ENCODE results near the gene SGSM2. TPM values are rescaled to one million over a fixed set of nuclear protein-coding genes. Genes with fewer than 3 reads are reported as not detected.

The SGSM2 gene
- total RNA-seq, 4 donors from 2014 or later = 42.6 to 97.1 (median 56.5) TPM

GRCh38 chr17:2392252-2393173 lies 55.2 kb downstream of the SGSM2 start:
- TF ChIP-seq POLR2A (IDR thresholded peaks at IDR 0.05) = peak in 1 of 2 donors; percentile 18
- no peak for TF ChIP-seq CTCF (IDR thresholded peaks at IDR 0.05)
- intact Hi-C loops (cut with DNase I; ENCODE audit: low total_unique reads) = no loop called here
- 0 to 3% methylated on average over 17 to 72 of the region's 83 CpGs for WGBS, 2 donors
- H3K4me3 ChIP-seq (ENCODE audit: low read depth, poor library complexity, severe bottlenecking) = peak overlapping the region; percentile 52
- peak; percentile 91 to 99 for DNase-seq (ENCODE audit: low spot score in 2 of 2)

GRCh38 chr17:2393174-2393953 lies 56.1 kb downstream of the SGSM2 start:
- H3K4me3 ChIP-seq (ENCODE audit: low read depth, poor library complexity, severe bottlenecking) = peak overlapping the region; percentile 52
- peak; percentile 76 to 97 for DNase-seq (ENCODE audit: low spot score in 2 of 2)
- no peak for TF ChIP-seq CTCF (IDR thresholded peaks at IDR 0.05)
- TF ChIP-seq POLR2A (IDR thresholded peaks at IDR 0.05) = no peak
- intact Hi-C loops (cut with DNase I; ENCODE audit: low total_unique reads) = no loop called here
- 0% methylated on average over 32 to 43 of the region's 99 CpGs for WGBS, 2 donors

- intact Hi-C loops (cut with DNase I; ENCODE audit: low total_unique reads) = no loop called here
- peak in 1 of 2 donors; percentile 89 for DNase-seq (ENCODE audit: low spot score in 2 of 2)
Observed at GRCh38 chr17:2393954-2394749, 56.9 kb downstream of the SGSM2 start.

GRCh38 chr17:2394775-2395201 lies 57.5 kb downstream of the SGSM2 start:
- intact Hi-C loops (cut with DNase I; ENCODE audit: low total_unique reads) = no loop called here
- WGBS, 2 donors = 84 to 85% methylated on average over 15 to 16 of the region's 16 CpGs
- no peak for TF ChIP-seq POLR2A (IDR thresholded peaks at IDR 0.05)
- TF ChIP-seq CTCF (IDR thresholded peaks at IDR 0.05) = no peak
- no peak for DNase-seq (ENCODE audit: low spot score in 2 of 2)
- no peak overlapping the region for H3K4me3 ChIP-seq (ENCODE audit: low read depth, poor library complexity, severe bottlenecking)

More at GRCh38 chr17:2393954-2394749, 56.9 kb downstream of the SGSM2 start:
- H3K4me3 ChIP-seq (ENCODE audit: low read depth, poor library complexity, severe bottlenecking) = no peak overlapping the region
- TF ChIP-seq CTCF (IDR thresholded peaks at IDR 0.05) = no peak
- TF ChIP-seq POLR2A (IDR thresholded peaks at IDR 0.05) = no peak
- 22 to 32% methylated on average over 23 to 52 of the region's 53 CpGs for WGBS, 2 donors

Measured in lower leg skin (tissue), 4 donors.